Measurements from ENCODE around the gene ZNF487. TPM values are rescaled to one million over a fixed set of nuclear protein-coding genes. Genes with fewer than 3 reads are reported as not detected.
"Not testable (repeated sequence)": the region's sequence is repeated elsewhere in the genome, so short reads cannot be mapped to it uniquely, and the experiment has no call there.

The ZNF487 gene
- polyA plus RNA-seq, 1 donor, result 13.7 TPM

GRCh38 chr10:43430926-43431663 lies 5.8 kb upstream of the ZNF487 start:
- no peak for DNase-seq

- no peak for DNase-seq
Measured at GRCh38 chr10:43437141-43437870, 395 bp downstream of the ZNF487 start.

- no peak for DNase-seq
Measured at GRCh38 chr10:43440463-43441134, 3.7 kb downstream of the ZNF487 start.

GRCh38 chr10:43444323-43444722 lies 7.4 kb downstream of the ZNF487 start:
- no peak for DNase-seq

GRCh38 chr10:43444897-43445466 lies 8.1 kb downstream of the ZNF487 start:
- no peak for DNase-seq

- not testable (repeated sequence) for DNase-seq
Measured at GRCh38 chr10:43446219-43447017, 9.5 kb downstream of the ZNF487 start.

- DNase-seq, result no peak
Measured at GRCh38 chr10:43448742-43449141, 11.8 kb downstream of the ZNF487 start.

- DNase-seq, result no peak
Measured at GRCh38 chr10:43452356-43452914, 15.5 kb downstream of the ZNF487 start.

GRCh38 chr10:43453266-43453831 lies 16.4 kb downstream of the ZNF487 start:
- no peak for DNase-seq

- not testable (repeated sequence) for DNase-seq
Measured at GRCh38 chr10:43454025-43454424, 17.1 kb downstream of the ZNF487 start.

- DNase-seq, result not testable (repeated sequence)
Measured at GRCh38 chr10:43456561-43456960, 19.6 kb downstream of the ZNF487 start.

GRCh38 chr10:43458227-43458626 lies 21.3 kb downstream of the ZNF487 start:
- no peak for DNase-seq

GRCh38 chr10:43461950-43462349 lies 25.0 kb downstream of the ZNF487 start:
- DNase-seq, result peak; percentile 85

GRCh38 chr10:43465086-43465735 lies 28.3 kb downstream of the ZNF487 start:
- DNase-seq, result not testable (repeated sequence)

GRCh38 chr10:43465736-43466120 lies 28.8 kb downstream of the ZNF487 start:
- DNase-seq, result not testable (repeated sequence)

- no peak for DNase-seq
Measured at GRCh38 chr10:43471146-43471545, 34.2 kb downstream of the ZNF487 start.

- no peak for DNase-seq
Measured at GRCh38 chr10:43471935-43472720, 35.2 kb downstream of the ZNF487 start.

- no peak for DNase-seq
Measured at GRCh38 chr10:43479275-43479674, 42.4 kb downstream of the ZNF487 start.

GRCh38 chr10:43482319-43483078 lies 45.6 kb downstream of the ZNF487 start:
- no peak for DNase-seq
